ENCODE results near the gene SYTL2. TPM values are rescaled to one million over a fixed set of nuclear protein-coding genes. Genes with fewer than 3 reads are reported as not detected.

SYTL2 gene
- total RNA-seq, 1 experiment from 2014 or later, result 2.1 TPM

DNA sequence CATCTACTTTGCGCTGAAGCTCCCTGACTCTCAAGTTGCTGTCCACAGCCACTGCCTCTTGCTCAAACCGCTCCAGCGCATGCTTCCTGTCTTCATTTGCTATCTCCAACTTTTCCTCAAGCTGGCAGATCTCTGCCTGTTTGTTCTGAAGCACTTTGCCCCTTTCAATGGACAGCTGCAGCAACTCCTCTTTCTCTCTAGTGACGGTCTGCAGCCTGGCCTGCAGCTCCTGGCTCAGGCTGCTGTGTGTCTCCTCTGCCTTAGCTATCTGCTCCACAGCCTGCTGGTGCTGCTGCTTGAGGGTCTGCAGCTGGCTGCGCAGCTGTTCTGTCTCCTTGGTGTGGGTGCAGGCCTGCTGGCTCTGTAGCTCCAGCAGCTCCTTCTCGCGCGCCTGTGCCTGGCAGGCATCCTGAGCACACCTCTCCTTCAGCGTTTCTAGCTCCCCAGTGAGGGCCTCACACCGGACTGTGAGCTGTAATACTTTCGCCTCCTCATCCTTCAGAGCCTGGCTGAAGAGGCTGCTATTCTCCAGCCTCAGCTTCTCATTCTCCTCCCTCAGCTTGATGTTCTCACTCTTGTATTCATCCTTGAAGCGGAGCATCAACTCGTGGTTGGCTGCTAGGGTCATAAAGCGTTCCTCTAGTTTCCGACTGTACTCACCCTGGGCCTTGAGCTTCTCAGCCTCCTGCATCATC lies 125.7 kb downstream of the SYTL2 start:
- no peak for TF ChIP-seq CTCF (IDR thresholded peaks at IDR 0.05; ENCODE audit: unreplicated experiment)
- H3K4me1 Mint-ChIP-seq (ENCODE audit: insufficient read depth, unreplicated experiment), result no peaks in the 10 kb centered on the region
- H3K36me3 Mint-ChIP-seq (ENCODE audit: insufficient read depth, unreplicated experiment), result no peaks in the 10 kb centered on the region
- BruUV-seq (replicated peaks), result no TSS peak
- CTCF ChIA-PET, result interaction anchor here (0.6 to 2.9 kb wide), 3 partner anchors 10 to 349 kb away, joined by 3 to 14 read pairs (median 6); no protein-coding TSS in a partner anchor
- H3K27ac Mint-ChIP-seq (ENCODE audit: low read depth, unreplicated experiment), result no peak overlapping the region
- no peak for DNase-seq (ENCODE audit: unreplicated experiment)
- H3K4me3 Mint-ChIP-seq (ENCODE audit: unreplicated experiment), result no peak overlapping the region
- intact Hi-C loops (cut with micrococcal nuclease), result no loop called here
- POLR2A ChIA-PET, result no interaction called here
- H3K9me3 Mint-ChIP-seq (ENCODE audit: unreplicated experiment), result no peaks in the 10 kb centered on the region
- peaks cover 11% of the 10 kb centered on the region for H3K27me3 Mint-ChIP-seq (ENCODE audit: insufficient read depth, unreplicated experiment)

GRCh38 chr11:85682330-85683305 lies 128.3 kb downstream of the SYTL2 start:
- Mint-ChIP-seq H3K4me3 (ENCODE audit: unreplicated experiment) (no peak overlapping the region), H3K36me3 (ENCODE audit: insufficient read depth, unreplicated experiment) (no peaks in the 10 kb centered on the region), H3K27me3 (ENCODE audit: insufficient read depth, unreplicated experiment) (no peaks in the 10 kb centered on the region), H3K9me3 (ENCODE audit: unreplicated experiment) (no peaks in the 10 kb centered on the region), H3K4me1 (ENCODE audit: insufficient read depth, unreplicated experiment) (no peaks in the 10 kb centered on the region), H3K27ac (ENCODE audit: low read depth, unreplicated experiment) (no peak overlapping the region)
- intact Hi-C loops (cut with micrococcal nuclease), result no loop called here
- CTCF ChIA-PET, result no interaction called here
- no TSS peak for BruUV-seq (replicated peaks)
- POLR2A ChIA-PET, result no interaction called here
- no peak for TF ChIP-seq CTCF (IDR thresholded peaks at IDR 0.05; ENCODE audit: unreplicated experiment)
- no peak for DNase-seq (ENCODE audit: unreplicated experiment)

DNA sequence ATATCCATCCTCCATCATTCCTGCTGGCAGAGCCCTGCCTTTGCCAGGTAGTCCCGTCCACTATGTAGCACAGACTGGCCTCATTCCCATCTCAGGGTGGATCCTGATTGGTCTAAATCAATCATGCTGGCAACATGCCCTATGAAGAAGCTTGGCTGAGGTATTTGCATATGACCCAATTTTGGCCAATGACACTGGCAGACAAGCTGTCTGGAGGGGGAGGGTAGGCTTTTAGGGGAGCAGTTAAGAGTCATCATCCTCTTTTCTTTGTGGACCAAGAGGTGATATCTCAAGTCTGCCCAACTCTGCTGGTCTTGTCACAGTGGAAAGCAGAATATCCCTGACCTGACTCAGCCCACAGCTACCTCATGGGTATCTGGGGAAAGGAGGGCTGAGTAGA lies 130.0 kb downstream of the SYTL2 start:
- no TSS peak for BruUV-seq (replicated peaks)
- H3K4me3 Mint-ChIP-seq (ENCODE audit: unreplicated experiment), result no peak overlapping the region
- intact Hi-C loops (cut with micrococcal nuclease), result no loop called here
- no peaks in the 10 kb centered on the region for H3K36me3 Mint-ChIP-seq (ENCODE audit: insufficient read depth, unreplicated experiment)
- H3K4me1 Mint-ChIP-seq (ENCODE audit: insufficient read depth, unreplicated experiment), result no peaks in the 10 kb centered on the region
- TF ChIP-seq CTCF (IDR thresholded peaks at IDR 0.05; ENCODE audit: unreplicated experiment), result no peak
- no peak for DNase-seq (ENCODE audit: unreplicated experiment)
- POLR2A ChIA-PET, result interaction anchor here (1.0 to 1.4 kb wide), 2 partner anchors 16 to 30 kb away, joined by 3 to 4 read pairs; partner anchors contain the start of gene CREBZF
- H3K27me3 Mint-ChIP-seq (ENCODE audit: insufficient read depth, unreplicated experiment), result no peaks in the 10 kb centered on the region
- H3K27ac Mint-ChIP-seq (ENCODE audit: low read depth, unreplicated experiment), result no peak overlapping the region
- no peaks in the 10 kb centered on the region for H3K9me3 Mint-ChIP-seq (ENCODE audit: unreplicated experiment)
- CTCF ChIA-PET, result no interaction called here

DNA sequence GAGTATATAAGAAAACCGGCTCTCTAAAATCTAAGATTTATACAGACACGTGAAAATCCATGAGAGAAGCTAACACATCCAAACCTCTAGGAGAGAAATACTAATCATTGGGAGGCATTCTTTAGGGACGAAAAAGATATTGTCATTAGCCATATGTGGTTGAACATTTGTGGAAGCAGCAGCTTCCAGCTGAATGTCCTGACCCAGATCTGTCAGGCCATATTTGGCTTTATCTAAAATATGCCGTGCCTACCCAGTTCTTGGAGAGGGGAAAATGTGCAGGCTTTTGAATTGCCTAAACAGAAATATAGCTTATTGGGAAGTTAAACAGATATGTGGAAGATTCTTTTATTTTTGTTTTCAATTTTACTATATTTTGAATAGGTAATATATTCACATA lies 131.4 kb downstream of the SYTL2 start:
- intact Hi-C loops (cut with micrococcal nuclease), result no loop called here
- POLR2A ChIA-PET, result interaction anchor here (1.2 kb wide), 1 partner anchor 10 kb away, joined by 3 read pairs; no protein-coding TSS in a partner anchor
- TF ChIP-seq CTCF (IDR thresholded peaks at IDR 0.05; ENCODE audit: unreplicated experiment), result no peak
- DNase-seq (ENCODE audit: unreplicated experiment), result no peak
- Mint-ChIP-seq H3K27me3 (ENCODE audit: insufficient read depth, unreplicated experiment) (no peaks in the 10 kb centered on the region), H3K36me3 (ENCODE audit: insufficient read depth, unreplicated experiment) (no peaks in the 10 kb centered on the region), H3K27ac (ENCODE audit: low read depth, unreplicated experiment) (no peak overlapping the region), H3K4me1 (ENCODE audit: insufficient read depth, unreplicated experiment) (no peaks in the 10 kb centered on the region), H3K9me3 (ENCODE audit: unreplicated experiment) (no peaks in the 10 kb centered on the region), H3K4me3 (ENCODE audit: unreplicated experiment) (no peak overlapping the region)
- CTCF ChIA-PET, result interaction anchor here (0.7 to 1.5 kb wide), 3 partner anchors 10 to 110 kb away, joined by 3 to 5 read pairs (median 3); no protein-coding TSS in a partner anchor
- BruUV-seq (replicated peaks), result no TSS peak
